HG03460 (cell line): ENCODE results near the gene PNPO.
"Not testable (repeated sequence)": the region's sequence is repeated elsewhere in the genome, so short reads cannot be mapped to it uniquely, and the experiment has no call there.

Experiments used
- ATAC-seq: cut with Tn5 transposase; IDR thresholded peaks from one replicate; pipeline ENCODE4 v1.9.1; 2021; ENCODE audit not compliant: unreplicated experiment

The PNPO gene

GRCh38 chr17:47917581-47917980, 23.8 kb upstream of the PNPO start:
- ATAC-seq = no peak

GRCh38 chr17:47918006-47918405, 23.4 kb upstream of the PNPO start:
- ATAC-seq = no peak

- ATAC-seq = no peak
Measured at GRCh38 chr17:47918991-47919390, 22.4 kb upstream of the PNPO start.

- ATAC-seq = not testable (repeated sequence)
Measured at GRCh38 chr17:47919889-47920288, 21.5 kb upstream of the PNPO start.

GRCh38 chr17:47924785-47925677, 16.3 kb upstream of the PNPO start:
- no peak for ATAC-seq

GRCh38 chr17:47925678-47925988, 15.7 kb upstream of the PNPO start:
- ATAC-seq = no peak

GRCh38 chr17:47927821-47928400, 13.5 kb upstream of the PNPO start:
- no peak for ATAC-seq

- ATAC-seq = no peak
Measured at GRCh38 chr17:47928415-47928814, 13.0 kb upstream of the PNPO start.

GRCh38 chr17:47929218-47930000, 12.0 kb upstream of the PNPO start:
- ATAC-seq = no peak

- ATAC-seq = no peak
Measured at GRCh38 chr17:47931848-47932247, 9.5 kb upstream of the PNPO start.

- ATAC-seq = no peak
Measured at GRCh38 chr17:47934856-47935255, 6.5 kb upstream of the PNPO start.

- ATAC-seq = not testable (repeated sequence)
Measured at GRCh38 chr17:47935468-47935867, 5.9 kb upstream of the PNPO start.

- no peak for ATAC-seq
Measured at GRCh38 chr17:47935961-47936360, 5.4 kb upstream of the PNPO start.

GRCh38 chr17:47937941-47938340, 3.4 kb upstream of the PNPO start:
- ATAC-seq = no peak

- ATAC-seq = no peak
Measured at GRCh38 chr17:47942096-47942510, 732 bp downstream of the PNPO start.

GRCh38 chr17:47942568-47942967, 1.2 kb downstream of the PNPO start:
- no peak for ATAC-seq

- ATAC-seq = no peak
Measured at GRCh38 chr17:47945080-47945479, 3.7 kb downstream of the PNPO start.

GRCh38 chr17:47945529-47946508, 4.4 kb downstream of the PNPO start:
- no peak for ATAC-seq

GRCh38 chr17:47946516-47946915, 5.1 kb downstream of the PNPO start:
- ATAC-seq = no peak

- ATAC-seq = peak; percentile 42
Measured at GRCh38 chr17:47946929-47947397, 5.6 kb downstream of the PNPO start.
